ENCODE results near the gene LBHD1. TPM values are rescaled to one million over a fixed set of nuclear protein-coding genes. Genes with fewer than 3 reads are reported as not detected.

The LBHD1 gene
- polyA plus RNA-seq, 3 donors = 1.9 to 9.1 (median 2.9) TPM

- no peak for DNase-seq
- H4K20me1 ChIP-seq (ENCODE audit: insufficient read depth, low read length) = no peaks in the 10 kb centered on the region
- H3K9me3 ChIP-seq (replicated peaks in 1 of 2; ENCODE audit: control insufficient read depth in 1 of 2, insufficient read depth in 1 of 2, low read length in 2 of 2) = no peaks in the 10 kb centered on the region
- intact Hi-C loops (cut with micrococcal nuclease) = loop anchor here in 1 of 2 donors (5.0 kb wide), 1 partner anchor 46 kb away; the partner anchor contains the start of gene MTA2
- H3K27me3 Mint-ChIP-seq (ENCODE audit: low read depth in 3 of 3) = peaks cover 0 to 4% (median 0%) of the 10 kb centered on the region in 3 donors
- H2AFZ ChIP-seq (ENCODE audit: insufficient read depth, low read depth, low read length, poor library complexity, severe bottlenecking) = no peak overlapping the region
- 96% methylated on average over 21 of the region's 24 CpGs for WGBS (ENCODE audit: insufficient coverage)
- peaks cover 28% of the 10 kb centered on the region for H3K4me1 Mint-ChIP-seq
- no peaks in the 10 kb centered on the region for H3K27me3 ChIP-seq (ENCODE audit: control insufficient read depth in 2 of 2, insufficient read depth in 2 of 2, low read length in 2 of 2)
- H3K4me2 ChIP-seq (replicated peaks; ENCODE audit: extremely low read depth, low read length, poor library complexity, severe bottlenecking) = no peak overlapping the region
- H3K79me2 ChIP-seq (ENCODE audit: insufficient read depth, low read length) = peaks cover 70% of the 10 kb centered on the region
- TF ChIP-seq, protein P1, sequence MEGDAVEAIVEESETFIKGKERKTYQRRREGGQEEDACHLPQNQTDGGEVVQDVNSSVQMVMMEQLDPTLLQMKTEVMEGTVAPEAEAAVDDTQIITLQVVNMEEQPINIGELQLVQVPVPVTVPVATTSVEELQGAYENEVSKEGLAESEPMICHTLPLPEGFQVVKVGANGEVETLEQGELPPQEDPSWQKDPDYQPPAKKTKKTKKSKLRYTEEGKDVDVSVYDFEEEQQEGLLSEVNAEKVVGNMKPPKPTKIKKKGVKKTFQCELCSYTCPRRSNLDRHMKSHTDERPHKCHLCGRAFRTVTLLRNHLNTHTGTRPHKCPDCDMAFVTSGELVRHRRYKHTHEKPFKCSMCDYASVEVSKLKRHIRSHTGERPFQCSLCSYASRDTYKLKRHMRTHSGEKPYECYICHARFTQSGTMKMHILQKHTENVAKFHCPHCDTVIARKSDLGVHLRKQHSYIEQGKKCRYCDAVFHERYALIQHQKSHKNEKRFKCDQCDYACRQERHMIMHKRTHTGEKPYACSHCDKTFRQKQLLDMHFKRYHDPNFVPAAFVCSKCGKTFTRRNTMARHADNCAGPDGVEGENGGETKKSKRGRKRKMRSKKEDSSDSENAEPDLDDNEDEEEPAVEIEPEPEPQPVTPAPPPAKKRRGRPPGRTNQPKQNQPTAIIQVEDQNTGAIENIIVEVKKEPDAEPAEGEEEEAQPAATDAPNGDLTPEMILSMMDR (IDR thresholded peaks at IDR 0.05) = no peak
- H3K36me3 Mint-ChIP-seq = peaks cover 14 to 37% of the 10 kb centered on the region in 2 donors
- H3K9ac ChIP-seq (ENCODE audit: insufficient read depth, low read length, poor library complexity, severe bottlenecking) = no peak overlapping the region
- no peak overlapping the region for H3K4me3 ChIP-seq (replicated peaks in 1 of 3; ENCODE audit: low read depth in 2 of 3, low read length in 3 of 3)
- peak overlapping the region in 1 of 2 donors; percentile 82 for H3K27ac ChIP-seq (ENCODE audit: low read depth in 1 of 2, low read length in 2 of 2)
- peaks cover 21 to 36% of the 10 kb centered on the region in 2 donors for H3K36me3 ChIP-seq (replicated peaks in 1 of 2; ENCODE audit: control insufficient read depth in 1 of 2, insufficient read depth in 2 of 2, low read length in 2 of 2)
- peak overlapping the region in 2 of 7 donors; percentile 50 to 58 for H3K27ac Mint-ChIP-seq
- H3K4me3 Mint-ChIP-seq = no peak overlapping the region
- peaks cover 27 to 39% of the 10 kb centered on the region in 2 donors for H3K4me1 ChIP-seq (ENCODE audit: control insufficient read depth in 1 of 2, insufficient read depth in 2 of 2, low read length in 2 of 2)
- no peaks in the 10 kb centered on the region for H3K9me3 Mint-ChIP-seq
Measured at GRCh38 chr11:62648185-62648966, 23.7 kb downstream of the LBHD1 start.

- Histone ChIP-seq H3K4me3 (replicated peaks in 1 of 3; ENCODE audit: low read depth in 2 of 3, low read length in 3 of 3) (no peak overlapping the region), H3K9ac (ENCODE audit: insufficient read depth, low read length, poor library complexity, severe bottlenecking) (no peak overlapping the region), H3K9me3 (replicated peaks in 1 of 2; ENCODE audit: control insufficient read depth in 1 of 2, insufficient read depth in 1 of 2, low read length in 2 of 2) (no peaks in the 10 kb centered on the region), H3K36me3 (replicated peaks in 1 of 2; ENCODE audit: control insufficient read depth in 1 of 2, insufficient read depth in 2 of 2, low read length in 2 of 2) (peaks cover 24 to 43% of the 10 kb centered on the region in 2 donors), H4K20me1 (ENCODE audit: insufficient read depth, low read length) (no peaks in the 10 kb centered on the region), H3K4me1 (ENCODE audit: control insufficient read depth in 1 of 2, insufficient read depth in 2 of 2, low read length in 2 of 2) (peaks cover 26 to 36% of the 10 kb centered on the region in 2 donors), H3K79me2 (ENCODE audit: insufficient read depth, low read length) (peaks cover 72% of the 10 kb centered on the region), H3K4me2 (replicated peaks; ENCODE audit: extremely low read depth, low read length, poor library complexity, severe bottlenecking) (no peak overlapping the region), H2AFZ (ENCODE audit: insufficient read depth, low read depth, low read length, poor library complexity, severe bottlenecking) (no peak overlapping the region), H3K27ac (ENCODE audit: low read depth in 1 of 2, low read length in 2 of 2) (peak overlapping the region in 1 of 2 donors; percentile 82), H3K27me3 (ENCODE audit: control insufficient read depth in 2 of 2, insufficient read depth in 2 of 2, low read length in 2 of 2) (no peaks in the 10 kb centered on the region)
- DNase-seq = no peak
- Mint-ChIP-seq H3K4me1 (peaks cover 27% of the 10 kb centered on the region), H3K9me3 (no peaks in the 10 kb centered on the region), H3K36me3 (peaks cover 17 to 38% of the 10 kb centered on the region in 2 donors), H3K27ac (peak overlapping the region in 3 of 7 donors; percentile 11 to 66 (median 58)), H3K27me3 (ENCODE audit: low read depth in 3 of 3) (peaks cover 0 to 4% (median 0%) of the 10 kb centered on the region in 3 donors), H3K4me3 (no peak overlapping the region)
- 95% methylated on average over 5 of the region's 6 CpGs for WGBS (ENCODE audit: insufficient coverage)
- TF ChIP-seq, protein P1 (IDR thresholded peaks at IDR 0.05) = no peak
- intact Hi-C loops (cut with micrococcal nuclease) = loop anchor here in 1 of 2 donors (5.0 kb wide), 1 partner anchor 45 kb away; the partner anchor contains the start of gene MTA2
Measured at GRCh38 chr11:62647609-62648005, 24.5 kb downstream of the LBHD1 start.
